ENCODE data around the gene TMEM143. TPM values are rescaled to one million over a fixed set of nuclear protein-coding genes. Genes with fewer than 3 reads are reported as not detected.
A peak's percentile ranks its signal among the peaks of the same experiment; 100 is the strongest.

TMEM143 gene
- total RNA-seq, 1 donor from 2014 or later: 11.1 TPM

DNA sequence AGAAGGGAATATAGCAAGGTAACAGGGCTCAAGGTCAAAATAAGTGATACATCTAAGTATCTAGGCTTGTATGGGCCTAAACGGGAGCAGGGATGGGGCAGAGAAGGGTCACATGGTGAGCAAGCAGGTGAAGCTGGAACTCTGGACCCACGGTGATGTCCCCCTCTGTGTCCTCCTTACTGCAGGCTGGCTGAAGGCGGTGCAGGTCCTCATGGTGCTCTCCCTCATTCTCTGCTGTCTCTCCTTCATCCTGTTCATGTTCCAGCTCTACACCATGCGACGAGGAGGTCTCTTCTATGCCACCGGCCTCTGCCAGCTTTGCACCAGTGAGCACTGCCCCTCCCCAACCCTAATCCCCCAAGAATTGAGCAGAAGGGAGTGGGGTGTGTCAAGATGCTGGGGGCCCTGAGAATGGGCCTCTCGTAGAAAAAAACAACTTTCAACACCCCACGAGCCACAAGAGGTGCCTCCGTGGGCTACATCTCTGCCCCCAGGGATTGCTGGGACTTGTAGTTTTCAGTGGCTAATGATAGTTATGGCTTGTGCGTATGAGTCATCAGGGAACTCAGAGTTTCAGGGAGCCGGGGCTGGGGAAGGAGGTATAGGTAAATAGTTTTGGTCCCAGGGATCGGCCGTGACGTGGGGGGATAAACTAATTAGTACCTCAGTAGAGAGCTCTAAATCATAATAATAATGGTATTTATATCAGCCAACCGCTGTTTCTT lies 34.4 kb downstream of the TMEM143 start:
- intact Hi-C loops (cut with DNase I): no loop called here
- Histone ChIP-seq H3K27me3 (ENCODE audit: low read depth) (no peaks in the 10 kb centered on the region), H3K4me3 (peak overlapping the region; percentile 57), H3K27ac (peak overlapping the region; percentile 81), H3K4me1 (peaks cover 76% of the 10 kb centered on the region), H3K36me3 (peaks cover 19% of the 10 kb centered on the region), H3K9me3 (no peaks in the 10 kb centered on the region)
- ATAC-seq: no peak
- DNase-seq: no peak
- TF ChIP-seq CTCF (IDR thresholded peaks at IDR 0.05): no peak

GRCh38 chr19:48325265-48325910 lies 38.4 kb downstream of the TMEM143 start, which contains the start of gene EMP3:
Gene EMP3 (plus strand): TSS chr19:48325552. CDS start chr19:48326845, 1,293 bp downstream.
- ATAC-seq: peak; percentile 20 to 22

GRCh38 chr19:48321622-48322591 lies 41.8 kb downstream of the TMEM143 start:
- Histone ChIP-seq H3K9me3 (no peaks in the 10 kb centered on the region), H3K36me3 (no peaks in the 10 kb centered on the region), H3K27ac (peak overlapping the region; percentile 97), H3K4me3 (peak overlapping the region; percentile 70), H3K27me3 (ENCODE audit: low read depth) (no peaks in the 10 kb centered on the region), H3K4me1 (peaks cover 61% of the 10 kb centered on the region)
- TF ChIP-seq CTCF (IDR thresholded peaks at IDR 0.05): peak; percentile 24
- ATAC-seq (peak; percentile 91 to 95), DNase-seq (peak; percentile 99)
- intact Hi-C loops (cut with DNase I): no loop called here

More at GRCh38 chr19:48325265-48325910, 38.4 kb downstream of the TMEM143 start, which contains the start of gene EMP3:
- peaks cover 13% of the 10 kb centered on the region for H3K36me3 ChIP-seq
- H3K9me3 ChIP-seq: no peaks in the 10 kb centered on the region
- no peak for TF ChIP-seq CTCF (IDR thresholded peaks at IDR 0.05)
- H3K4me3 ChIP-seq: peak within 1 kb of the TSS; percentile 62
- H3K27me3 ChIP-seq (ENCODE audit: low read depth): no peaks in the 10 kb centered on the region
- intact Hi-C loops (cut with DNase I): no loop called here
- DNase-seq: peak; percentile 81
- H3K27ac ChIP-seq: peak within 1 kb of the TSS; percentile 87
- peaks cover 79% of the 10 kb centered on the region for H3K4me1 ChIP-seq

DNA sequence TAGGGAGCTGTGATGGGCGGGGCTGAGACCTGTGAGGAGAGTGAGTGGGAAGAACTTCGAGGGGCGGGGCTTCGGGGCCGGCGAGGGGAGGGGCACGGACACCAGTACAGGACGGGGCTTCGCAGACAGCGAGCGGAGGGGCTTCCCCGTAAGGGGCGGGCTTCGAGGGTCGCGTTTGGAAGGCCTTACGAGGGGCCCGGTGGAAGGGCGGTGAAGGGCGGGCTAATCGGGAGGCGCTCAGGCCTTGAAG lies 42.4 kb downstream of the TMEM143 start:
- no peaks in the 10 kb centered on the region for H3K9me3 ChIP-seq
- intact Hi-C loops (cut with DNase I): no loop called here
- no peaks in the 10 kb centered on the region for H3K27me3 ChIP-seq (ENCODE audit: low read depth)
- peaks cover 55% of the 10 kb centered on the region for H3K4me1 ChIP-seq
- H3K27ac ChIP-seq: peak overlapping the region; percentile 97
- no peak for TF ChIP-seq CTCF (IDR thresholded peaks at IDR 0.05)
- peak overlapping the region; percentile 70 for H3K4me3 ChIP-seq
- ATAC-seq (peak; percentile 92), DNase-seq (peak; percentile 99)
- no peaks in the 10 kb centered on the region for H3K36me3 ChIP-seq
